ENCODE measurements around the gene FBXO24. TPM values are rescaled to one million over a fixed set of nuclear protein-coding genes. Genes with fewer than 3 reads are reported as not detected.
A peak's percentile ranks its signal among the peaks of the same experiment; 100 is the strongest.

FBXO24 gene
- total and polyA plus RNA-seq, 4 donors: 0.25 to 1.3 (median 0.33) TPM

DNA sequence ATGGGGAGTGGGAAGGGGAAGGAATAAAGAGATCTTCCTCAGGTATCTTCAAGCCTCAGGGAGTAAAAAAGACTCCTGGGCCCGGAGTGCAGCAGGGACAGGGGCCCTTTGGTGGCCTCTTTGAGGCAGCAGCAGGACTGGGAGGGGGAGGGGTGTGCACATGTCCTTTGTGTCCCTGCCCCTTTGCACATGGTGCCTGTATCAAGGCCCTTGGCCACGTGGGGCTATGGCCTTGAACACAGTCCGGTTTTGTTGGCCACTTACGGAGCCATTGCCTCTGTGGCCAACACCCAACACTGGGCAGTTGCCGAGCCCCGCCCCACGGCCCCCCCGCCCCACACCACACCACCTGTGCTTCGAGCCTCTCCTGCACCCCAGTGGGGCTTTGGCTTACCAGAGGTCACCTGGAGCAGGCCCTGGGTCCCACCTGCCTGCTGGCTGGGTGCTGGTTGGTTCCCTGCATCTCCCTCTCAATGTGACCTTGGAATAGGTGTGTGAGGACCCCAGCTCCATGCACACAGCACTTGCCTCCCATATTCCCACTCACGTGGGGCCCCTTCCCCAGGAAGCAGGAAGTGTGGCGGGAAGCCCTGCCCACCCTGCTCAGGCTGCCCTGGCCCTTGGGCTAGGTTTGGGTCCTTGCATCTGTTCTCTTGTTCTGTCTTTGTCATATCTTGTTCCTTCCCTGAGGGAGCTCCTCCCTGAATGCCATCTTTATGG, 17.8 kb upstream of the FBXO24 start:
- no peaks in the 10 kb centered on the region for H3K27me3 ChIP-seq (ENCODE audit: control insufficient read depth in 3 of 3, insufficient read depth in 3 of 3, low read length in 2 of 3)
- TF ChIP-seq, protein P1, sequence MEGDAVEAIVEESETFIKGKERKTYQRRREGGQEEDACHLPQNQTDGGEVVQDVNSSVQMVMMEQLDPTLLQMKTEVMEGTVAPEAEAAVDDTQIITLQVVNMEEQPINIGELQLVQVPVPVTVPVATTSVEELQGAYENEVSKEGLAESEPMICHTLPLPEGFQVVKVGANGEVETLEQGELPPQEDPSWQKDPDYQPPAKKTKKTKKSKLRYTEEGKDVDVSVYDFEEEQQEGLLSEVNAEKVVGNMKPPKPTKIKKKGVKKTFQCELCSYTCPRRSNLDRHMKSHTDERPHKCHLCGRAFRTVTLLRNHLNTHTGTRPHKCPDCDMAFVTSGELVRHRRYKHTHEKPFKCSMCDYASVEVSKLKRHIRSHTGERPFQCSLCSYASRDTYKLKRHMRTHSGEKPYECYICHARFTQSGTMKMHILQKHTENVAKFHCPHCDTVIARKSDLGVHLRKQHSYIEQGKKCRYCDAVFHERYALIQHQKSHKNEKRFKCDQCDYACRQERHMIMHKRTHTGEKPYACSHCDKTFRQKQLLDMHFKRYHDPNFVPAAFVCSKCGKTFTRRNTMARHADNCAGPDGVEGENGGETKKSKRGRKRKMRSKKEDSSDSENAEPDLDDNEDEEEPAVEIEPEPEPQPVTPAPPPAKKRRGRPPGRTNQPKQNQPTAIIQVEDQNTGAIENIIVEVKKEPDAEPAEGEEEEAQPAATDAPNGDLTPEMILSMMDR (IDR thresholded peaks at IDR 0.05; ENCODE audit: control extremely low read depth, extremely low read depth): no peak
- H3K9me3 ChIP-seq (ENCODE audit: control insufficient read depth in 4 of 4, insufficient read depth in 3 of 4, low read length in 3 of 4): no peaks in the 10 kb centered on the region
- H3K9ac ChIP-seq (ENCODE audit: insufficient read depth in 1 of 2, low read length in 2 of 2): no peak overlapping the region
- peak overlapping the region in 1 of 2 donors; percentile 51 for H3K27ac ChIP-seq (ENCODE audit: low read depth in 1 of 2, low read length in 1 of 2)
- H3K4me3 ChIP-seq: no peak overlapping the region
- ATAC-seq (ENCODE audit: insufficient read depth, low FRiP score) (no peak), DNase-seq (no peak)
- H3K4me1 ChIP-seq (ENCODE audit: control insufficient read depth in 5 of 5, insufficient read depth in 5 of 5, low read length in 5 of 5): peaks cover 0 to 19% (median 12%) of the 10 kb centered on the region in 5 donors
- WGBS, 2 donors: 68 to 79% methylated on average over 11 of the region's 11 CpGs
- peaks cover 0 to 14% (median 0%) of the 10 kb centered on the region in 4 donors for H3K36me3 ChIP-seq (ENCODE audit: control insufficient read depth in 4 of 4, insufficient read depth in 4 of 4, low read length in 4 of 4)

DNA sequence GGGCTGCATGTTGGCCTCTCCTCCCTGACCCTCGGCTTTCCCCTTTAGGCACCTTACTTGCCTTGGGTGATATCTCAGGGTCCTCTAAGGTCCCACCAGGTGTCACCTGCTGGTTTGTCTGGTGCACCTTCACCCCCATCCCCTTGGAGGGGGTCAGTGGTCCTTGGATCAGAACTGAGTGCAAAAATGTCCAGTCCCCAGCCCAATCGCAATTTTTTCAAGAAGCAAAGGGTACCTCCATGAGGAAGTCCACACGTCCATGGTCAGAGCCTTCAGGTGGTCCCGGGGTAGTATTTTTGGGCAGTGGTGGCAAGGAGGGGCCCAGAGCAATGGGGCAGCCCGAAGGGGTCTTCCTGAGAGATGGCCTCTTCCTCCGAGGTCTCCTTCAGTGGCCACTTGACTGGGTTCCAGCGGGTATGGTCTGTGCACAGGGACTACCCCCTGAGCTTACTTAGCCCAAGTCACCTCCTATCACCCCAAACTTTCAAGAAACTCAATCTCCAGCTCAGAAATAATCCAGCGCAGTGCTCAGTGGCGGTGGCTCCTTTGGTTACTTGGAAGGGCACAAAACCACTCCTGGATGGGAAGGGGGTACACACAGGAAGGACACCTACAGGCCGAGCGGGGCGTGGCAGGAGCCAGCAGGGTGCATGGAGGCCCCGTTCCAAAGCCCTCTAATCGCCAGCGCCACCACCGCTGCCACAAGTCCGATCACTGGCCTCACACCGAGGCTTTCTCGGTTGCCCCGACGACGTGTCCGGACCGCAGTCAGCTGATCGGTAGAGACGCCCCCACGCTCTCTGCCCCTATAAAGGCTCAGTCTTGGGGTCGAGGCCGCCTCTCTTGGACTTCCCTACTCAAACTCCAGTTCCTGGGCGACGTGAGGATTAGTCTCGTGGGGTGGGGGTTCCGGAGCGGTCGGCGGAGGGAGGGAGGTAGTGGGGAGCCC, 17.0 kb upstream of the FBXO24 start:
- peaks cover 0 to 19% (median 12%) of the 10 kb centered on the region in 5 donors for H3K4me1 ChIP-seq (ENCODE audit: control insufficient read depth in 5 of 5, insufficient read depth in 5 of 5, low read length in 5 of 5)
- H3K27me3 ChIP-seq (ENCODE audit: control insufficient read depth in 3 of 3, insufficient read depth in 3 of 3, low read length in 2 of 3): no peaks in the 10 kb centered on the region
- H3K9ac ChIP-seq (ENCODE audit: insufficient read depth in 1 of 2, low read length in 2 of 2): no peak overlapping the region
- ATAC-seq (ENCODE audit: insufficient read depth, low FRiP score) (peak; percentile 8), DNase-seq (peak; percentile 55 to 69 (median 61))
- TF ChIP-seq, protein P1 (IDR thresholded peaks at IDR 0.05; ENCODE audit: control extremely low read depth, extremely low read depth): peak; percentile 4
- 23 to 25% methylated on average over 36 of the region's 36 CpGs for WGBS, 2 donors
- H3K4me3 ChIP-seq: no peak overlapping the region
- peaks cover 0 to 21% (median 0%) of the 10 kb centered on the region in 4 donors for H3K36me3 ChIP-seq (ENCODE audit: control insufficient read depth in 4 of 4, insufficient read depth in 4 of 4, low read length in 4 of 4)
- H3K9me3 ChIP-seq (ENCODE audit: control insufficient read depth in 4 of 4, insufficient read depth in 3 of 4, low read length in 3 of 4): no peaks in the 10 kb centered on the region
- H3K27ac ChIP-seq (ENCODE audit: low read depth in 1 of 2, low read length in 1 of 2): peak overlapping the region in 1 of 2 donors; percentile 51

DNA sequence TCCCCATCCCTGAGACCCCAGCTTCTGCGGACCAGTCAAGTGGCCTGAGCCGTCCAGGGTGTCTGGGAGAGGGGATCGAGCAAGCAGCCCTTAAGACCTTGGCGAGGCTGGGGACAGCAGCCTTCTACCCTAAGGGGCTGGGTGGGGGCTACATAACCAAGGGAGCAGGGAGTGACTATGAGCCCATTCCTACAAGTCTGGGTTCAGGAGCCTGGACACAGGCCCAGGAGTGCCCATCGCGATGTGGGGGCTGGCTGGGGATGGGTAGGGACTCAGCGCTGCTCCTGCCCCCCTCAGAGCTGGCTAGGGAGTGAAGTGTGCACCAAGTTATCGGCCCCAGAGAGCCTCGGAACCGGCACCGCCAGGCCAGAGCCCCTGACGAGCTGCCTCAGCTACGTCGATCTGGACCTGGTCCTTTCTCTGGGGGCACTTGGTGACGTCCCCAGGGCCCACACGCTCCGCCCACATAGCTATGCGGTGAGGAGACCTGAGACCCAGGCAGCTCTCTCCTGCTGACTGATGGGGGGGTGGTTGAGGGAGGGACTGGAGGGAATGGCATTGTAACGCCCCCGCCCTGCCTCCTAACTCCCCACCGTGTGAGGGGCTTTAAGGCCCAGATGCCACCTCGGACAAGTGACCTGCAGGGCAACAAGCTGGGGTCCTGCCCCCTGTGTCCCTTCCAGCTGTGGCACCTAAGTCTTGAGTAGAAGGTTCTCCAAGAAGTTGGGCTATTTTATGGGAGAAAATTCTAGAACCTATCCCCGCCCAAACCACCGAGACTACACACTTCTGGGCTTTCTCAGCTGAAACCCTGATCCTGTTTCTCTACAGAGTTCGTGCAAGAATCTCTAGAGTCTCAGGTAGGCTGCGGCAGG, 14.9 kb upstream of the FBXO24 start:
- Histone ChIP-seq H3K27me3 (ENCODE audit: control insufficient read depth in 3 of 3, insufficient read depth in 3 of 3, low read length in 2 of 3) (no peaks in the 10 kb centered on the region), H3K36me3 (ENCODE audit: control insufficient read depth in 4 of 4, insufficient read depth in 4 of 4, low read length in 4 of 4) (peaks cover 0 to 41% (median 10%) of the 10 kb centered on the region in 4 donors), H3K4me3 (no peak overlapping the region), H3K4me1 (ENCODE audit: control insufficient read depth in 5 of 5, insufficient read depth in 5 of 5, low read length in 5 of 5) (peaks cover 0 to 19% (median 12%) of the 10 kb centered on the region in 5 donors), H3K9me3 (ENCODE audit: control insufficient read depth in 4 of 4, insufficient read depth in 3 of 4, low read length in 3 of 4) (no peaks in the 10 kb centered on the region), H3K27ac (ENCODE audit: low read depth in 1 of 2, low read length in 1 of 2) (no peak overlapping the region), H3K9ac (ENCODE audit: insufficient read depth in 1 of 2, low read length in 2 of 2) (no peak overlapping the region)
- 77 to 81% methylated on average over 26 of the region's 26 CpGs for WGBS, 2 donors
- ATAC-seq (ENCODE audit: insufficient read depth, low FRiP score) (no peak), DNase-seq (peak; percentile 45 to 66 (median 55))
- TF ChIP-seq, protein P1 (IDR thresholded peaks at IDR 0.05; ENCODE audit: control extremely low read depth, extremely low read depth): no peak

Data from lung (tissue), 12 donors.